ENCODE measurements around the gene UNKL.

DNA sequence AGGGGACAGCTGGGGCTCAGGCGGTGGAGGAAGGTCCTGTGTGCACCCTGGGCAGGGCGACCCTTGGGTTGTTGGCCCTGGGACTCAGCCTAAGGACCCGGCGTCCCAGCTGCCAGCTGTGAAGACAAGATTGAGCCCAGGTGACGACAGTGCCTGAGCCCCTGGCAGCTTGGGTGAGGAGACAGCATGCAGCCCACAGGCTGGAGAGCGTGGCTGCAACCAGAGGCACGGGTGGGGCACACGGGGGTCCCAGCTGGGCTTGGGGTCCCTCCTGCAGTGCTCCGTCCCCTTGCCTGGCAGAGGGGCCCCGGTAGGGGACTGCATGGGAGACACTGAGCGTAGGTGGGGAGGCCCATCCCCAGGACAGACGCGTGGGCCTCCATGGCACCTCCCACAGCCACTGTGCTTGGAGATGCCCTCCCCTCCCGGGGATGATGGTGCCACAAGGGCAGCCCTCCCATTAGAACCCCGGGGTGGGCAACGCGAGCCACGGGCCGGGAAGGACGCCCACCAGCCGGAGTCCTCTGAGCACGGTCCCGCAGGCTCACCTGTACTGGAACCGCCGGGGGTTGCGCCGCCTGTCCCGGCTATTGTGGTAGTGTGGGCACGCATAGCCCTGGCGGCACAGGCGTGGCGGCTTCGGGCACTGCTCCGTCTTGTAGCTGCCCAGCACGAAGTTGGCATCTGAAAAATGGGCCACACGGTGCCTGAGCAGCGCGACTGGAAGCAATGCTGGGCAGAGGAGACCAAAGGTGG, 15.5 kb downstream of the UNKL start:
- TF ChIP-seq ATF2 (tag by site-specific recombination; IDR thresholded peaks at IDR 0.05; ENCODE audit: low read depth) (no peak), ZNF473 (tag by site-specific recombination; IDR thresholded peaks at IDR 0.05) (no peak), CTCF (tag by site-specific recombination; IDR thresholded peaks at IDR 0.05) (no peak), ZNF621 (tag by site-specific recombination; IDR thresholded peaks at IDR 0.05) (no peak), ZNF560 (tag by site-specific recombination; IDR thresholded peaks at IDR 0.05; ENCODE audit: borderline replicate concordance) (no peak), ZNF138 (tag by site-specific recombination; IDR thresholded peaks at IDR 0.05; ENCODE audit: borderline replicate concordance) (no peak)
- TF ChIP-seq, protein P1, sequence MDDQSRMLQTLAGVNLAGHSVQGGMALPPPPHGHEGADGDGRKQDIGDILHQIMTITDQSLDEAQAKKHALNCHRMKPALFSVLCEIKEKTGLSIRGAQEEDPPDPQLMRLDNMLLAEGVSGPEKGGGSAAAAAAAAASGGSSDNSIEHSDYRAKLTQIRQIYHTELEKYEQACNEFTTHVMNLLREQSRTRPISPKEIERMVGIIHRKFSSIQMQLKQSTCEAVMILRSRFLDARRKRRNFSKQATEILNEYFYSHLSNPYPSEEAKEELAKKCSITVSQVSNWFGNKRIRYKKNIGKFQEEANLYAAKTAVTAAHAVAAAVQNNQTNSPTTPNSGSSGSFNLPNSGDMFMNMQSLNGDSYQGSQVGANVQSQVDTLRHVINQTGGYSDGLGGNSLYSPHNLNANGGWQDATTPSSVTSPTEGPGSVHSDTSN (CRISPR knock-in tag; IDR thresholded peaks at IDR 0.05): no peak
